SK-N-SH (cell line): Measurements from ENCODE around the gene CHD1L.

ENCODE experiments used
- JUND ChIP-seq: IDR thresholded peaks from 2 replicates; pipeline ENCODE4 v1.4.0; 2012
- NFIC ChIP-seq: IDR thresholded peaks from 2 replicates; pipeline ENCODE4 v1.4.0; 2012; ENCODE audit warnings: borderline replicate concordance
- RFX5 ChIP-seq: IDR thresholded peaks from 2 replicates; pipeline ENCODE4 v1.6.1; 2012; ENCODE audit warnings: mild to moderate bottlenecking, improper control_type of control experiment, low read length
- TAF1 ChIP-seq: IDR thresholded peaks from 2 replicates; pipeline ENCODE4 v1.6.1; 2012; ENCODE audit warnings: low read depth, mild to moderate bottlenecking, low read length, moderate library complexity, borderline replicate concordance
- TF ChIP-seq, protein P1 (sequence below): fragments of 200-600 bp; sonication (generic); IDR thresholded peaks from 2 replicates; pipeline ENCODE4 v1.6.1; 2017; ENCODE audit warnings: antibody characterized with exemption, mild to moderate bottlenecking, moderate library complexity

DNA sequence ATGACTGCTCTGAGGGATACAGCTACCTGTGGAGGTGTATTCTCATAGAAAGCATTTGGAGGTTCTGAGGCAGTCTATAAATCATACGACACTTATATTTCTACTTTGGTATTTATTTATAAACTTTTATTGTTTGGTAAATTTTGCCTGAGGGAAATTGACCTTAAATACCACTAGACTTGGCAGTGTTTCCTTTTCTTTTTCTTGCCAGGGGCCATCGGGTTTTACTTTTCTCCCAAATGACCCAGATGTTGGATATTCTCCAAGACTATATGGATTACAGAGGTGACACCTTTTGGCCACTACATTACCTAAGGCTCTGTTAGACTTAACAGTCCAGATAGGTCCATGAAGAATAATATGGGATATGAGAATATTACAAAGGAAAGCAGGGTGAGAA lies 28.2 kb downstream of the CHD1L start:
- TF ChIP-seq, protein P1, sequence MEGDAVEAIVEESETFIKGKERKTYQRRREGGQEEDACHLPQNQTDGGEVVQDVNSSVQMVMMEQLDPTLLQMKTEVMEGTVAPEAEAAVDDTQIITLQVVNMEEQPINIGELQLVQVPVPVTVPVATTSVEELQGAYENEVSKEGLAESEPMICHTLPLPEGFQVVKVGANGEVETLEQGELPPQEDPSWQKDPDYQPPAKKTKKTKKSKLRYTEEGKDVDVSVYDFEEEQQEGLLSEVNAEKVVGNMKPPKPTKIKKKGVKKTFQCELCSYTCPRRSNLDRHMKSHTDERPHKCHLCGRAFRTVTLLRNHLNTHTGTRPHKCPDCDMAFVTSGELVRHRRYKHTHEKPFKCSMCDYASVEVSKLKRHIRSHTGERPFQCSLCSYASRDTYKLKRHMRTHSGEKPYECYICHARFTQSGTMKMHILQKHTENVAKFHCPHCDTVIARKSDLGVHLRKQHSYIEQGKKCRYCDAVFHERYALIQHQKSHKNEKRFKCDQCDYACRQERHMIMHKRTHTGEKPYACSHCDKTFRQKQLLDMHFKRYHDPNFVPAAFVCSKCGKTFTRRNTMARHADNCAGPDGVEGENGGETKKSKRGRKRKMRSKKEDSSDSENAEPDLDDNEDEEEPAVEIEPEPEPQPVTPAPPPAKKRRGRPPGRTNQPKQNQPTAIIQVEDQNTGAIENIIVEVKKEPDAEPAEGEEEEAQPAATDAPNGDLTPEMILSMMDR, result no peak
- TF ChIP-seq NFIC, result no peak
- no peak for TF ChIP-seq JUND
- TF ChIP-seq TAF1, result no peak
- TF ChIP-seq RFX5, result no peak
